CD8-positive, alpha-beta memory T cell (primary cell): ENCODE results near the gene TINAG. TPM values are rescaled to one million over a fixed set of nuclear protein-coding genes. Genes with fewer than 3 reads are reported as not detected.
"Not testable (repeated sequence)": the region's sequence is repeated elsewhere in the genome, so short reads cannot be mapped to it uniquely, and the experiment has no call there.

Experiments
- CTCF ChIA-PET: fragments of 350-600 bp; sonication (Branson Sonifier 250); formaldehyde crosslinking; loops from one replicate; lab custom pipeline; 2021; ENCODE audit warnings: antibody characterized with exemption; lab: Charles Lee
- POLR2A ChIA-PET: fragments of 350-600 bp; sonication (Branson Sonifier 250); formaldehyde crosslinking; loops from one replicate; lab custom pipeline; 2021; ENCODE audit warnings: antibody characterized with exemption; lab: Charles Lee
- DNase-seq, 5 donors: peaks; one replicate each; pipeline versions ENCODE4 v3.0.0 to v3.0.0-alpha.2; 2020 to 2022; ENCODE audit warnings: mixed read lengths in 1 of 5
- H3K27ac ChIP-seq: one replicate; pipeline ENCODE4 v1.7.0; 2013; ENCODE audit warnings: low read depth, mild to moderate bottlenecking, low read length, moderate library complexity
- H3K27me3 ChIP-seq: 2 replicates; pipeline ENCODE4 v1.7.0; 2013; ENCODE audit warnings: low read length, mild to moderate bottlenecking; ENCODE audit not compliant: insufficient read depth, poor library complexity, severe bottlenecking
- H3K36me3 ChIP-seq: 2 replicates; pipeline ENCODE4 v1.7.0; 2013; ENCODE audit warnings: mild to moderate bottlenecking, low read length, moderate library complexity; ENCODE audit not compliant: insufficient read depth
- H3K4me1 ChIP-seq: 2 replicates; pipeline ENCODE4 v1.7.0; 2013; ENCODE audit warnings: mild to moderate bottlenecking, low read length, moderate library complexity; ENCODE audit not compliant: insufficient read depth
- H3K4me3 ChIP-seq: 2 replicates; pipeline ENCODE4 v1.7.0; 2013; ENCODE audit warnings: mild to moderate bottlenecking, low read length
- H3K9me3 ChIP-seq: 2 replicates; pipeline ENCODE4 v1.7.0; 2013; ENCODE audit warnings: mild to moderate bottlenecking, low read length
- H3K27ac Mint-ChIP-seq, 8 donors: one replicate each; pipeline ENCODE4 v1.8.0; 2020 to 2021; ENCODE audit warnings: mixed read lengths in 8 of 8, mild to moderate bottlenecking in 6 of 8, inconsistent platforms in 3 of 8, moderate library complexity in 3 of 8
- H3K27me3 Mint-ChIP-seq, 2 donors: one replicate each; pipeline ENCODE4 v1.8.0; 2020 to 2021; ENCODE audit warnings: mixed read lengths in 2 of 2, mild to moderate bottlenecking in 1 of 2, moderate library complexity in 1 of 2
- H3K36me3 Mint-ChIP-seq, 3 donors: one replicate each; pipeline ENCODE4 v1.8.0; 2020 to 2021; ENCODE audit warnings: mixed read lengths in 3 of 3, inconsistent platforms in 1 of 3, mild to moderate bottlenecking in 1 of 3
- H3K4me1 Mint-ChIP-seq, 3 donors: one replicate each; pipeline ENCODE4 v1.8.0; 2020 to 2021; ENCODE audit warnings: mixed read lengths in 3 of 3, inconsistent platforms in 1 of 3, mild to moderate bottlenecking in 1 of 3
- H3K4me3 Mint-ChIP-seq, 7 donors: one replicate each; pipeline ENCODE4 v1.8.0; 2020 to 2021; ENCODE audit warnings: mixed read lengths in 7 of 7, mild to moderate bottlenecking in 6 of 7, moderate library complexity in 4 of 7, inconsistent platforms in 2 of 7
- H3K9me3 Mint-ChIP-seq, 5 donors: one replicate each; pipeline ENCODE4 v1.8.0; 2020 to 2022; ENCODE audit warnings: mixed read lengths in 5 of 5, mild to moderate bottlenecking in 3 of 5, moderate library complexity in 2 of 5, inconsistent platforms in 1 of 5
- polyA plus RNA-seq: library from polyadenylated mRNA; unstranded; fragments of 300-500 nt; fragmentation: Illumina TruSeq; gene quantifications from one replicate; pipeline ENCODE4 v1.2.3, GENCODE V29; 2021
- total RNA-seq, 2 experiments: library from RNA; stranded (reverse); gene quantifications; one replicate each; pipeline ENCODE4 v1.2.3, GENCODE V29; 2021

Gene TINAG
- total and polyA plus RNA-seq, 3 experiments from 2014 or later = not detected

DNA sequence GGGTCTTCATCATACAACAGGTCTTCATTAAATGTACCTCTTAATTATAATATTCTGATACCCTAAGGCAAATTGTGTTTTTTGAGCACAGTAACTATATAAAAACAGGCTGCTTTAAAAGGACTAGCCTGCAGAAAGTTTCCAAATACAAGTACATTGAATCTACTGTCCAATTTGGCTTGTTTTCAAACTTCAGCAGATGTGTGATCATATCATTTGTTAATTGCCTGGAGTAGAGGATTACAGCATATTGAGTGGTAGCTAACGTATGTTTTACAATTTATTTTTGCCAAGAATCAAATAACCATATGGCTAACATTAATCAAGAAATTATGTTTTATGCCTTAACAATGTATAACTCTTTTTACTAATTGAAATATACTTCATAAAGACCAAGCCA is 12.6 kb downstream of the TINAG start:
- no peak overlapping the region for H3K4me3 Mint-ChIP-seq
- peaks cover 0 to 9% (median 2%) of the 10 kb centered on the region in 5 donors for H3K9me3 Mint-ChIP-seq
- ChIA-PET POLR2A (no interaction called here), CTCF (no interaction called here)
- H3K27ac Mint-ChIP-seq = no peak overlapping the region
- no peaks in the 10 kb centered on the region for H3K4me1 Mint-ChIP-seq
- H3K27ac ChIP-seq = no peak overlapping the region
- no peaks in the 10 kb centered on the region for H3K27me3 ChIP-seq
- DNase-seq = no peak
- H3K36me3 Mint-ChIP-seq = no peaks in the 10 kb centered on the region
- no peaks in the 10 kb centered on the region for H3K36me3 ChIP-seq
- no peaks in the 10 kb centered on the region for H3K9me3 ChIP-seq
- no peak overlapping the region for H3K4me3 ChIP-seq
- no peaks in the 10 kb centered on the region for H3K27me3 Mint-ChIP-seq
- no peaks in the 10 kb centered on the region for H3K4me1 ChIP-seq

DNA sequence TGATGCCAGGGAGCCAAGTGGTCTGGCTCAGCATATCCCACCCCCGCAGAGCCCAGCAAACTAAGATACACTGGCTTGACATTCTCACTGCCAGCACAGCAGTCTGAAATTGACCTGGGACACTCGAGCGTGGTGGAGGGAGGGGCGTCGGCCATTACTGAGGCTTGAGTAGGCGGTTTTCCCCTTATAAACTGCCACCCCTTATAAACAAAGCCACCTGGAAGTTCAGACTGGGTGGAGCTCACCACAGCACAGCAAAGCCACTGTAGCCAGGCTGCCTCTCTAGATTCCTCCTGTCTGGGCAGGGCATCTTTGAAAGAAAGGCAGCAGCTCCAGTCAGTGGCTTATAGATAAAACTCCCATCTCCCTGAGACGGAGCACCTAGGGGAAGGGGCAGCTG is 19.4 kb downstream of the TINAG start:
- DNase-seq = no peak
- peaks cover 6 to 26% (median 25%) of the 10 kb centered on the region in 5 donors for H3K9me3 Mint-ChIP-seq
- H3K27ac Mint-ChIP-seq = no peak overlapping the region
- no peaks in the 10 kb centered on the region for H3K27me3 ChIP-seq
- H3K4me3 ChIP-seq = no peak overlapping the region
- no peaks in the 10 kb centered on the region for H3K4me1 Mint-ChIP-seq
- H3K36me3 ChIP-seq = no peaks in the 10 kb centered on the region
- ChIA-PET POLR2A (no interaction called here), CTCF (no interaction called here)
- no peaks in the 10 kb centered on the region for H3K36me3 Mint-ChIP-seq
- H3K4me1 ChIP-seq = no peaks in the 10 kb centered on the region
- H3K4me3 Mint-ChIP-seq = no peak overlapping the region
- H3K27me3 Mint-ChIP-seq = no peaks in the 10 kb centered on the region
- H3K27ac ChIP-seq = no peak overlapping the region
- H3K9me3 ChIP-seq = no peaks in the 10 kb centered on the region

DNA sequence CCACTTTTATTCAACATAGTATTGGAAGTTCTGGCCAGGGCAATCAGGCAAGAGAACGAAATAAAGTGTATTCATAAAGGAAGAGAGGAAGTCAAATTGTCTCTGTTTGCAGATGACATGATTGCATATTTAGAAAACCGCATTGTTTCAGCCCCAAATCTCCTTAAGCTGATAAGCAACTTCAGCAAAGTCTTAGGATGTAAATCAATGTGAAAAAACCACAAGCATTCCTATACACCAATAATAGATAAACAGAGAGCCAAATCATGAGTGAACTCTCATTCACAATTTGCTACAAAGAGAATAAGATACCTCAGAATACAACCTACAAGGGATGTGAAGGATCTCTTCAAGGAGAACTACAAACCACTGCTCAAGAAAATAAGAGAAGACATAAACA is 23.3 kb downstream of the TINAG start:
- H3K27ac Mint-ChIP-seq, H3K27ac ChIP-seq, H3K9me3 ChIP-seq, H3K4me1 ChIP-seq, CTCF ChIA-PET, POLR2A ChIA-PET, H3K4me3 ChIP-seq, H3K27me3 Mint-ChIP-seq, H3K4me3 Mint-ChIP-seq, H3K36me3 Mint-ChIP-seq, H3K27me3 ChIP-seq, H3K36me3 ChIP-seq, DNase-seq, H3K4me1 Mint-ChIP-seq: not testable (repeated sequence)
- H3K9me3 Mint-ChIP-seq = peaks cover 9 to 33% (median 23%) of the 10 kb centered on the region in 5 donors

DNA sequence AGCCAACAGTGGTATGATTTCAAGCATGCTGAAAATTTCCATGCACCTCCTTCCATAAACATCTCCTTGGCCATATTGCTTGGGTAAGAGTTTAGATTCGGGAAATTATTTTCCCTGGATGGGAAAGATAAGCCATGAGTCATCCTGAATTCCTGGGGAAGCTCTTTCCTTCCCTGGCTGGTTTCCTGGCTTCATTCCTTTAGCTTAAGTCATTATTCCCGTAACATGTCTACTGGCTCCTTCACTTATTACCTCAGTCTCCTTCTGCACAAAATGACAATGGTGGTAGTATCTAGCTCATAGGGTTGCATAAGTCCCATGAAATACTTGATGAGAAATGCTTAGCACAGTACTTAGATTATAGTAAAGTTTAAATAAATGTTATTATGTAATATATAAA is 27.6 kb downstream of the TINAG start:
- ChIA-PET POLR2A (no interaction called here), CTCF (no interaction called here)
- H3K4me1 Mint-ChIP-seq = no peaks in the 10 kb centered on the region
- H3K9me3 Mint-ChIP-seq = peaks cover 3 to 17% (median 7%) of the 10 kb centered on the region in 5 donors
- Histone ChIP-seq H3K4me1 (no peaks in the 10 kb centered on the region), H3K36me3 (no peaks in the 10 kb centered on the region), H3K27me3 (no peaks in the 10 kb centered on the region), H3K27ac (no peak overlapping the region), H3K9me3 (no peaks in the 10 kb centered on the region), H3K4me3 (no peak overlapping the region)
- no peaks in the 10 kb centered on the region for H3K36me3 Mint-ChIP-seq
- H3K27ac Mint-ChIP-seq = no peak overlapping the region
- no peak for DNase-seq
- no peak overlapping the region for H3K4me3 Mint-ChIP-seq
- no peaks in the 10 kb centered on the region for H3K27me3 Mint-ChIP-seq

DNA sequence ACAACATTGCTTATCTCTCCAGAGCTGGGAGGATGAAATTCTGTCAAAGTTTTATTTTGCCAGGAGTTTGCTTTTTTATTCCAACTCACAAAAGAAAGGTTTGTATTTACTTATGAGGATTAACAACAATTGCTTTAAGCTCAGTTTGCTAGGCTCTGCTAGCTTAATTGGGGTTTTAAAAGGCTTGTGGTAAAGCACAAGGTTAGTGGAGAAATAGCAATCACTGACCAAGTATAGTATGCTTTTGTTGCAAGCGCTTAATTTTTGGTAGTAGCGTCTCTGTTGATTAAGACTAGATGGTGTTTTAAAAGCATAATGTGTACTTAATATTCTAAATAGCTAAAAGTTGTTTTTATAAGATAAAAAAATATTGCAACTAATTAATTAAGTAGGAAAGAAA is 45.7 kb downstream of the TINAG start:
- Histone ChIP-seq H3K27me3 (no peaks in the 10 kb centered on the region), H3K4me3 (no peak overlapping the region), H3K36me3 (no peaks in the 10 kb centered on the region), H3K27ac (no peak overlapping the region), H3K9me3 (no peaks in the 10 kb centered on the region), H3K4me1 (no peaks in the 10 kb centered on the region)
- no peaks in the 10 kb centered on the region for H3K4me1 Mint-ChIP-seq
- peaks cover 0 to 10% (median 6%) of the 10 kb centered on the region in 5 donors for H3K9me3 Mint-ChIP-seq
- CTCF ChIA-PET = no interaction called here
- no peaks in the 10 kb centered on the region for H3K27me3 Mint-ChIP-seq
- no peaks in the 10 kb centered on the region for H3K36me3 Mint-ChIP-seq
- DNase-seq = no peak
- no peak overlapping the region for H3K27ac Mint-ChIP-seq
- POLR2A ChIA-PET = no interaction called here
- H3K4me3 Mint-ChIP-seq = no peak overlapping the region

DNA sequence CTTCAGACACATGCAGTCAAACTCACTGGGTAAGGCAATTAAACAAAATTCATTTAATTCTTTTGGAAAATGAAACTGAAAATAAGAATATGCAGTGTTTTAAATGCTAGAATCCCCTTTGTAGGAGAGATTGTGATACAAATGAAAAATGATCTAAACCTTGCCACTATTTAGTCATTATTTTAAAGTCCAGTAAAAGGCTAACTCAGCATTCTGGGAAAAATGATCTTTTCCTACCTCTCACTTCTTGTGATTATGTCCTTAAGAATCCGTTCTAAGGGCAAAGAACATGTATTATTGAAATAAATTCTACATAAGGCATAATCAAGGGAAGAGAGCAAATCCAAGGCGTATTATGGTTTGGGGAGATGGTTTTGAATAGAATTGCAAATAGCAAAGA is 46.4 kb downstream of the TINAG start:
- H3K4me1 Mint-ChIP-seq = no peaks in the 10 kb centered on the region
- no peak for DNase-seq
- no peaks in the 10 kb centered on the region for H3K27me3 ChIP-seq
- no peaks in the 10 kb centered on the region for H3K9me3 ChIP-seq
- POLR2A ChIA-PET = no interaction called here
- peaks cover 0 to 10% (median 6%) of the 10 kb centered on the region in 5 donors for H3K9me3 Mint-ChIP-seq
- H3K27ac Mint-ChIP-seq = no peak overlapping the region
- no peak overlapping the region for H3K4me3 Mint-ChIP-seq
- H3K4me3 ChIP-seq = no peak overlapping the region
- no peaks in the 10 kb centered on the region for H3K27me3 Mint-ChIP-seq
- no peak overlapping the region for H3K27ac ChIP-seq
- no peaks in the 10 kb centered on the region for H3K36me3 ChIP-seq
- H3K4me1 ChIP-seq = no peaks in the 10 kb centered on the region
- CTCF ChIA-PET = no interaction called here
- H3K36me3 Mint-ChIP-seq = no peaks in the 10 kb centered on the region

DNA sequence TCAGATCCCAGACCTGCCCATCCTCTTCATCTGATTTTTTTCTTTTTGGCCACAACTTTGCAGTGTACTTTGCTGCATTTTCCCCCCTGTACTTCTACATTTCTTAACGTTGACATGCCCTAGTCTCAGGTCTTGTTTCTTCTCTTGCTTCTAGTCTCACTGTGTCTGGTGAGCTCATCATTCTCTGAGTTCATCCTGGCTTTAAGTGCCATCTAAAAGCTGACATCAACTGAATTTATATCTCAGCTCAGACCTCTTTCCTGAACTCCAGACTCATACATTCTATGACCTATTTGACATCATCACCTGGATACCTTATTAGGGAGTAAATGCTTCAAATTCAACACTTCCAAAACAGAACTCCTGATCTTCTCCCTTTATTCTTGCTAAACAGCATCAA is 48.9 kb downstream of the TINAG start:
- CTCF ChIA-PET = no interaction called here
- H3K9me3 ChIP-seq = no peaks in the 10 kb centered on the region
- no peaks in the 10 kb centered on the region for H3K27me3 ChIP-seq
- Mint-ChIP-seq H3K4me3 (peak overlapping the region in 1 of 7 donors; percentile 41), H3K9me3 (peaks cover 0 to 14% (median 2%) of the 10 kb centered on the region in 5 donors), H3K4me1 (no peaks in the 10 kb centered on the region), H3K36me3 (no peaks in the 10 kb centered on the region), H3K27ac (no peak overlapping the region), H3K27me3 (no peaks in the 10 kb centered on the region)
- no peaks in the 10 kb centered on the region for H3K36me3 ChIP-seq
- DNase-seq = no peak
- H3K27ac ChIP-seq = no peak overlapping the region
- no peaks in the 10 kb centered on the region for H3K4me1 ChIP-seq
- H3K4me3 ChIP-seq = no peak overlapping the region
- POLR2A ChIA-PET = no interaction called here

DNA sequence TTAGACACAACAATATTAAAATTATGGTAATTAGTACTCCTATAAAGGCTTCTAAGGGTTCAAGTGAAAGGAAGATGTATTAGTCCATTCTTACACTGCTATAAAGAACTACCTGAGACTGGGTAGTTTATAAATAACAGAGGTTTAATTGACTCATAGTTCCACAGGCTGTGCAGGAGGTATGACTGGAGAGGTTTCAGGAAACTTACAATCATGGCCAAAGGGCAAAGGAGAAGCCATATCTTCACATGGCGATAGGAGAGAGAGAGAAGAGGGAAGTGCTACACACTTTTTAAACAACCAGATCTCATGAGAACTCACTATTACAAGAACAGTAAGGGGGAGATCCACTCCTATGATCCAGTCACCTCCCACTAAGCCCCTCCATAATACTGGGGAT is 52.9 kb downstream of the TINAG start:
- H3K36me3 ChIP-seq = no peaks in the 10 kb centered on the region
- Mint-ChIP-seq H3K4me3 (no peak overlapping the region), H3K9me3 (peaks cover 0 to 8% (median 2%) of the 10 kb centered on the region in 5 donors), H3K27me3 (no peaks in the 10 kb centered on the region), H3K27ac (peak overlapping the region in 1 of 8 donors; percentile 67), H3K36me3 (no peaks in the 10 kb centered on the region), H3K4me1 (no peaks in the 10 kb centered on the region)
- CTCF ChIA-PET = no interaction called here
- POLR2A ChIA-PET = no interaction called here
- no peak overlapping the region for H3K4me3 ChIP-seq
- no peaks in the 10 kb centered on the region for H3K9me3 ChIP-seq
- H3K27me3 ChIP-seq = no peaks in the 10 kb centered on the region
- H3K27ac ChIP-seq = no peak overlapping the region
- DNase-seq = no peak
- H3K4me1 ChIP-seq = no peaks in the 10 kb centered on the region

DNA sequence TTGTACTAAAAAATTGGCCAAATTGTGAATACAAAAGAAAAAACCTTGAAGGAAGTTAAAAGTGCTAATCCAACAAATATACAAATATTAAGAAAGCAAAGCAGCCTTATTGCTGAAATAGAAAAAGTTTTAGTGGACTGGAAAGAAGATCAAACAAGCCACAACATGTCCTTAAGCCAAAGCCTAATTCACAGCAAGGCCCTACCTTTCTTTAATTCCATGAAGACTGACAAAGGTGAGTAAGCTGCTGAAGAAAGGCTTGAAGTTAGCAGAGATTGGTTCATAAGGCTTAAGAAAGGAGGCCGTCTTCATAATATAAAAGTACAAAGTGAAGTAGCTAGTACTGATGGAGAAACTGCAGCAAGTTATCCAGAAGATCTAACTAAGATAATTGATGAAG is 53.5 kb downstream of the TINAG start:
- no peak overlapping the region for H3K27ac Mint-ChIP-seq
- H3K27ac ChIP-seq = no peak overlapping the region
- no peaks in the 10 kb centered on the region for H3K36me3 ChIP-seq
- H3K4me3 ChIP-seq = no peak overlapping the region
- no peaks in the 10 kb centered on the region for H3K4me1 ChIP-seq
- H3K27me3 ChIP-seq = no peaks in the 10 kb centered on the region
- H3K9me3 ChIP-seq = no peaks in the 10 kb centered on the region
- ChIA-PET POLR2A (no interaction called here), CTCF (no interaction called here)
- H3K4me1 Mint-ChIP-seq = no peaks in the 10 kb centered on the region
- no peak for DNase-seq
- H3K36me3 Mint-ChIP-seq = no peaks in the 10 kb centered on the region
- H3K9me3 Mint-ChIP-seq = peaks cover 0 to 8% (median 2%) of the 10 kb centered on the region in 5 donors
- no peaks in the 10 kb centered on the region for H3K27me3 Mint-ChIP-seq
- no peak overlapping the region for H3K4me3 Mint-ChIP-seq
